ENCODE data around the gene RNU1-3. TPM values are rescaled to one million over a fixed set of nuclear protein-coding genes. Genes with fewer than 3 reads are reported as not detected.
"Not testable (repeated sequence)": the region's sequence is repeated elsewhere in the genome, so short reads cannot be mapped to it uniquely, and the experiment has no call there.

Gene RNU1-3
- total and polyA plus RNA-seq, 2 donors (not counting 1 experiment from before 2014, with no cell fraction given): 4,377 TPM; not detected in 1

DNA sequence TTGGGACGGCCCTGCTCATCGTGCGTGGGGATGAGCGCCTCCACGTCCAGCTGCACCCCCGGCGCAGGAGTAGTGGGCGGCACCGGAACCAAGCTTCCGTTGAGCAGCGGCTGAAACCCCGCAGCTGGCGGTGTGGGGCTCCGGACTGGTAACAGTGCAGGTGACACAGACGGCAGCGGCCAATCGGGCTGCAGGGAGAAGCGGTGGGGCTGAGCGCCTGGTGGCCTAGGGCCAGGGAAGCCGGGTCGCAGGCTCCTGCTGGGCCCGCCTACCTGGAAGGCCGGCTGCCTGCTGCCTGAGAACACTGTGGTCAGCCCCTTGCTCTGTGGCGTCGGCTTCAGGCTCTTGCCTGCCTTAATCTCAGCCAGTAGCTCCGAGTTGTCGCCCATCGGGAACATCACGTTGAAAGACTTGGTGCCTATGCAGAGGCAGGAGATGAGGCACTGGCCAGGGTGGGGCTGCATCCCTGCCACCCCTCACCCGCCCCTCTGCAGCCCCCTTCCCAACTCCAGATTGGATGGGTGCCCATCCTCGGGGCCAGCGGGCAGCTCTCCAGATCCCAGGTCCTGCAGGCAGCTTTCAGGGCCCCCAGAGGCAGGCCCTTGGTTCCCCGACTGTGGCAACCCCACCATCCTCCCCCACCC is 29.9 kb upstream of the RNU1-3 start:
- H3K27me3 Mint-ChIP-seq; H3K27ac ChIP-seq (ENCODE audit: low read length in 2 of 2); H4K20me1 ChIP-seq (ENCODE audit: control insufficient read depth, insufficient read depth, low read length, poor library complexity, severe bottlenecking); H2AFZ ChIP-seq (ENCODE audit: insufficient read depth, low read depth, low read length, poor library complexity, severe bottlenecking); H3K4me1 ChIP-seq (ENCODE audit: control insufficient read depth in 2 of 2, insufficient read depth in 2 of 2, low read length in 2 of 2); H3K9me3 Mint-ChIP-seq (ENCODE audit: insufficient read depth); H3K4me2 ChIP-seq (replicated peaks; ENCODE audit: low read depth, low read length, poor library complexity, severe bottlenecking); H3K79me2 ChIP-seq (ENCODE audit: control insufficient read depth, insufficient read depth, low read length); H3K27me3 ChIP-seq (replicated peaks in 1 of 4; ENCODE audit: control extremely low read depth in 1 of 4, control insufficient read depth in 3 of 4, insufficient read depth in 4 of 4, low read length in 3 of 4); POLR2A ChIA-PET; intact Hi-C loops (cut with micrococcal nuclease); H3K4me1 Mint-ChIP-seq; H3K4me3 ChIP-seq (ENCODE audit: control extremely low read depth in 1 of 5, extremely low read depth in 1 of 5, insufficient read depth in 1 of 5, low read depth in 2 of 5, low read length in 4 of 5); H3K9ac ChIP-seq (ENCODE audit: low read length); H3K9me3 ChIP-seq (ENCODE audit: control extremely low read depth in 1 of 3, control insufficient read depth in 2 of 3, insufficient read depth in 1 of 3, low read length in 2 of 3); H3K27ac Mint-ChIP-seq; H3K36me3 ChIP-seq (replicated peaks in 1 of 2; ENCODE audit: control extremely low read depth in 1 of 2, control insufficient read depth in 1 of 2, extremely low read depth in 1 of 2, insufficient read depth in 2 of 2, low read length in 1 of 2); H3K4me3 Mint-ChIP-seq: not testable (repeated sequence)
- ATAC-seq (ENCODE audit: low read depth) (peak; percentile 31), DNase-seq (peak; percentile 56)
- 63% methylated on average over 21 of the region's 33 CpGs for WGBS (ENCODE audit: insufficient coverage)
- CTCF ChIA-PET: interaction anchor here (0.8 to 1.2 kb wide), 3 partner anchors 10 to 72 kb away, joined by 3 read pairs; no protein-coding TSS in a partner anchor

DNA sequence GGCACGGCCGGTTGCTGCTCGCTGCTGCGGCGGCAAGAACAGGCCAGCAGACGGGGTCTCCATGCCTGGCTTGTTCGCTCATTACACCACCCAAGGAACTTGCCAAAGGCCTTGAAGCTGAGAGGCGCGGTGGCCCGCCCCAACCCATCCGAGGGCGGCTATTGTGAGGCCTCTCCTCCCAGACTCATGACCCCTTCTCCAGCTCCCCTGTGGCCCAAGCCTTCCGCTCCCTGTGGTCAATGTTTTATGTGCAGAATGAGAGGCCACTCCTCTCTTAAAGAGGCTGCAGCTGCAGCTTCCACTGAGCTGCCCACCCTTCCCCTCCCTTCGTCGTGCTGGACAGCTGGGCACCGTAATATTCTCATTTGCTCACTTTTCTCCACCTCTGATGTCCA is 27.6 kb upstream of the RNU1-3 start:
- CTCF ChIA-PET: interaction anchor here (1.0 to 2.6 kb wide), 3 partner anchors 9 to 73 kb away, joined by 3 to 11 read pairs (median 5); no protein-coding TSS in a partner anchor
- POLR2A ChIA-PET; H3K27ac ChIP-seq (ENCODE audit: low read length in 2 of 2): not testable (repeated sequence)

DNA sequence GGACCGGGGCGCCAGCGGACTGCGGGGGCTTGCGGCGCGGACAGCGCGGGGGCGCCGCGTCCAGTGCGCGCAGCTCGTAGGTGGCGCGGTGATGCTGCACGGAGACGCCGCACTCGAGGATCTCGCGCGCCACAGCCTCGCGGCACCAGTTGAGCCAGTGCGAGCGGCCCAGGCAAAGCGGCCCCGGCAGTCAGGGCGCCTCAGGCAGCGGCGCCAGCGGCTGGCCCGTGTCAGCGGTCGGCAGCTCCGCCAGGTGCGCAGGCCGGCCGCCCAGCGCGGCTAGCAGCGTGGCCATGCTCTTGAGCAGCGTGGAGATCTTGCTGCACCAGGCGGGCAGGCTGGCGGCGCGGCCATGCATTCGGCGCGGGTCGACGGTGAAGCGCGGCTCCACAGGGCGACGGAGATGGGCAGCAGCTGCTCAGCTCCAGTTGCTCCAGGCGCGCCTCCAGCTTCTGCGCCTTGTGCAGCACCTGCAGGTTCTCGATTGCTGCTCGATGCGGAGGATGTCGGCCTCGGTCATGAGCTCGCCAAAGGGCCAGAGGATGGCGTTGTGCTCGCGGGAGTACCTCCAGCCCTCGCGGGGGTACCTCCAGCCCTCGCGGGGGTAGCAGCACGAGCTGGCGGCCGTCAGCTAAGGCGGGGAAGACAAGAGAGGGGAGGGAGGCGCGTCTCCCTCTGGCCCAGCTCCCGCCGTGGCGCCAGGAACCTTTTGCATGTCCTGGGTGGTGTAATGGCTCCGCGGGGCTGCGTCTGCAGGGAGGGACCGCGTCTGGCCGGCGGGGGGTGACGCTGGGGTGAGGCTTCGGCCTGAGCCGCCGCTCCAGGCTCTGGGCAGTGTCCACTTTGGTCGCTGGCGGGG is 26.9 kb upstream of the RNU1-3 start:
- ATAC-seq (ENCODE audit: low read depth); H3K27ac ChIP-seq (ENCODE audit: low read length in 2 of 2); H3K27ac Mint-ChIP-seq; H3K4me3 Mint-ChIP-seq; DNase-seq; H3K36me3 ChIP-seq (replicated peaks in 1 of 2; ENCODE audit: control extremely low read depth in 1 of 2, control insufficient read depth in 1 of 2, extremely low read depth in 1 of 2, insufficient read depth in 2 of 2, low read length in 1 of 2); H3K27me3 ChIP-seq (replicated peaks in 1 of 4; ENCODE audit: control extremely low read depth in 1 of 4, control insufficient read depth in 3 of 4, insufficient read depth in 4 of 4, low read length in 3 of 4); H3K9ac ChIP-seq (ENCODE audit: low read length); H3K9me3 Mint-ChIP-seq (ENCODE audit: insufficient read depth); H3K9me3 ChIP-seq (ENCODE audit: control extremely low read depth in 1 of 3, control insufficient read depth in 2 of 3, insufficient read depth in 1 of 3, low read length in 2 of 3); H3K4me2 ChIP-seq (replicated peaks; ENCODE audit: low read depth, low read length, poor library complexity, severe bottlenecking); H3K27me3 Mint-ChIP-seq; H3K4me3 ChIP-seq (ENCODE audit: control extremely low read depth in 1 of 5, extremely low read depth in 1 of 5, insufficient read depth in 1 of 5, low read depth in 2 of 5, low read length in 4 of 5); H4K20me1 ChIP-seq (ENCODE audit: control insufficient read depth, insufficient read depth, low read length, poor library complexity, severe bottlenecking); H2AFZ ChIP-seq (ENCODE audit: insufficient read depth, low read depth, low read length, poor library complexity, severe bottlenecking); H3K4me1 ChIP-seq (ENCODE audit: control insufficient read depth in 2 of 2, insufficient read depth in 2 of 2, low read length in 2 of 2); H3K4me1 Mint-ChIP-seq; POLR2A ChIA-PET; intact Hi-C loops (cut with micrococcal nuclease); H3K79me2 ChIP-seq (ENCODE audit: control insufficient read depth, insufficient read depth, low read length): not testable (repeated sequence)
- CTCF ChIA-PET: interaction anchor here (1.0 to 2.6 kb wide), 3 partner anchors 10 to 73 kb away, joined by 3 to 11 read pairs (median 5); no protein-coding TSS in a partner anchor
- WGBS (ENCODE audit: insufficient coverage): 16% methylated on average over 5 of the region's 96 CpGs

More for the DNA sequence above, 27.6 kb upstream of the RNU1-3 start:
- H3K9me3 Mint-ChIP-seq (ENCODE audit: insufficient read depth); ATAC-seq (ENCODE audit: low read depth); H4K20me1 ChIP-seq (ENCODE audit: control insufficient read depth, insufficient read depth, low read length, poor library complexity, severe bottlenecking); DNase-seq; H3K36me3 ChIP-seq (replicated peaks in 1 of 2; ENCODE audit: control extremely low read depth in 1 of 2, control insufficient read depth in 1 of 2, extremely low read depth in 1 of 2, insufficient read depth in 2 of 2, low read length in 1 of 2); H3K4me1 Mint-ChIP-seq; H3K4me1 ChIP-seq (ENCODE audit: control insufficient read depth in 2 of 2, insufficient read depth in 2 of 2, low read length in 2 of 2); H3K4me3 ChIP-seq (ENCODE audit: control extremely low read depth in 1 of 5, extremely low read depth in 1 of 5, insufficient read depth in 1 of 5, low read depth in 2 of 5, low read length in 4 of 5); H2AFZ ChIP-seq (ENCODE audit: insufficient read depth, low read depth, low read length, poor library complexity, severe bottlenecking); H3K4me3 Mint-ChIP-seq; H3K27ac Mint-ChIP-seq; H3K79me2 ChIP-seq (ENCODE audit: control insufficient read depth, insufficient read depth, low read length); H3K27me3 ChIP-seq (replicated peaks in 1 of 4; ENCODE audit: control extremely low read depth in 1 of 4, control insufficient read depth in 3 of 4, insufficient read depth in 4 of 4, low read length in 3 of 4); H3K9ac ChIP-seq (ENCODE audit: low read length); H3K9me3 ChIP-seq (ENCODE audit: control extremely low read depth in 1 of 3, control insufficient read depth in 2 of 3, insufficient read depth in 1 of 3, low read length in 2 of 3); H3K27me3 Mint-ChIP-seq; intact Hi-C loops (cut with micrococcal nuclease); H3K4me2 ChIP-seq (replicated peaks; ENCODE audit: low read depth, low read length, poor library complexity, severe bottlenecking): not testable (repeated sequence)
- no CpG with 5 or more reads among the region's 16 CpGs for WGBS (ENCODE audit: insufficient coverage)
